Lower leg skin (tissue), 4 donors: ENCODE data around the gene UBE2M. TPM values are rescaled to one million over a fixed set of nuclear protein-coding genes. Genes with fewer than 3 reads are reported as not detected.

Source experiments
- DNase-seq, 2 donors: peaks; one replicate each; pipeline ENCODE4 v3.0.0-alpha.2; 2019; ENCODE audit warnings: low spot score in 2 of 2
- H3K4me3 ChIP-seq: fragments of 200-600 bp; sonication (generic); 2 replicates; pipeline ENCODE4 v1.5.1; 2017; ENCODE audit warnings: mild to moderate bottlenecking, low read depth; ENCODE audit not compliant: poor library complexity, severe bottlenecking
- CTCF ChIP-seq, 3 donors: fragments of 450-650 bp; IDR thresholded peaks; one replicate each; pipeline ENCODE4 v1.5.1; 2016; ENCODE audit warnings: antibody characterized with exemption in 3 of 3, mild to moderate bottlenecking in 3 of 3, moderate library complexity in 2 of 3
- POLR2A ChIP-seq, 2 donors: fragments of 450-650 bp; IDR thresholded peaks; one replicate each; pipeline ENCODE4 v1.6.1; 2016 to 2017; ENCODE audit warnings: antibody characterized with exemption in 2 of 2, mild to moderate bottlenecking in 1 of 2, moderate library complexity in 1 of 2
- WGBS, 2 donors: methylation state at CpG; one replicate each; pipeline ENCODE4 v1.1.5; 2018; 5-methylcytosine and 5-hydroxymethylcytosine counted together
- intact Hi-C: fragments of 100-400 bp; cut with DNase I; formaldehyde crosslinking; loops from one replicate; pipeline ENCODE4 v1.15.0; 2023; ENCODE audit warnings: low total_unique reads
- total RNA-seq, 4 donors: library from RNA; depleted of rRNA; stranded (reverse); fragments of >200 nt; gene quantifications; one replicate each; pipeline ENCODE4 v1.1.0, GENCODE V29; 2016

UBE2M gene
- total RNA-seq, 4 donors from 2014 or later: 14.8 to 37.0 (median 23.6) TPM

GRCh38 chr19:58521651-58522050 is 36.8 kb downstream of the UBE2M start:
- intact Hi-C loops: no loop called here
- TF ChIP-seq POLR2A (IDR thresholded peaks at IDR 0.05) (no peak), CTCF (IDR thresholded peaks at IDR 0.05) (no peak)
- no peak for DNase-seq
- 67 to 69% methylated on average over 4 of the region's 4 CpGs for WGBS, 2 donors
- no peak overlapping the region for H3K4me3 ChIP-seq

GRCh38 chr19:58520257-58520599 is 38.2 kb downstream of the UBE2M start:
- DNase-seq: no peak
- TF ChIP-seq CTCF (IDR thresholded peaks at IDR 0.05) (no peak), POLR2A (IDR thresholded peaks at IDR 0.05) (no peak)
- WGBS, 2 donors: 8 to 11% methylated on average over 7 of the region's 7 CpGs
- intact Hi-C loops: no loop called here
- H3K4me3 ChIP-seq: peak overlapping the region; percentile 78

GRCh38 chr19:58519355-58520256 is 38.8 kb downstream of the UBE2M start, which contains the start of gene ZBTB45:
ZBTB45 (minus strand) TSS chr19:58519810; CDS start chr19:58517673, 2,137 bp downstream.
- peak; percentile 91 to 98 for DNase-seq
- 0 to 1% methylated on average over 27 to 80 of the region's 87 CpGs for WGBS, 2 donors
- H3K4me3 ChIP-seq: peak within 1 kb of the TSS; percentile 78
- TF ChIP-seq CTCF (IDR thresholded peaks at IDR 0.05) (peak in 1 of 3 donors; percentile 73), POLR2A (IDR thresholded peaks at IDR 0.05) (no peak)
- intact Hi-C loops: no loop called here

- H3K4me3 ChIP-seq: peak overlapping the region; percentile 78
- DNase-seq: peak in 1 of 2 donors; percentile 90
- peak in 1 of 3 donors; percentile 28 for TF ChIP-seq CTCF (IDR thresholded peaks at IDR 0.05)
- no peak for TF ChIP-seq POLR2A (IDR thresholded peaks at IDR 0.05)
- intact Hi-C loops: no loop called here
- WGBS, 2 donors: 0 to 1% methylated on average over 14 of the region's 14 CpGs
Measured at GRCh38 chr19:58519087-58519354, 39.4 kb downstream of the UBE2M start.

- TF ChIP-seq POLR2A (IDR thresholded peaks at IDR 0.05) (no peak), CTCF (IDR thresholded peaks at IDR 0.05) (no peak)
- peak in 1 of 2 donors; percentile 15 for DNase-seq
- peak overlapping the region; percentile 78 for H3K4me3 ChIP-seq
- intact Hi-C loops: no loop called here
- WGBS, 2 donors: 4 to 5% methylated on average over 21 to 22 of the region's 22 CpGs
Measured at GRCh38 chr19:58518256-58519086, 39.9 kb downstream of the UBE2M start.
